GM04504 (cell line): ENCODE measurements around the gene NEDD4L.

Experiments used
- DNase-seq: peaks from one replicate; pipeline ENCODE4 v3.0.0-alpha.2; 2012; ENCODE audit warnings: low read depth

NEDD4L gene

GRCh38 chr18:58212274-58212673, 168.2 kb downstream of the NEDD4L start:
- no peak for DNase-seq

- DNase-seq: peak; percentile 78
These were observed 169.4 kb downstream of the NEDD4L start for GRCh38 chr18:58213440-58213839.

- no peak for DNase-seq
These were observed 171.0 kb downstream of the NEDD4L start for GRCh38 chr18:58215011-58215410.

- DNase-seq: no peak
These were observed 172.1 kb downstream of the NEDD4L start for GRCh38 chr18:58216071-58216481.

GRCh38 chr18:58217052-58217451, 173.0 kb downstream of the NEDD4L start:
- no peak for DNase-seq

- no peak for DNase-seq
These were observed 174.1 kb downstream of the NEDD4L start for GRCh38 chr18:58218117-58218516.

- DNase-seq: no peak
These were observed 177.2 kb downstream of the NEDD4L start for GRCh38 chr18:58221060-58221725.

GRCh38 chr18:58222432-58223125, 178.6 kb downstream of the NEDD4L start:
- no peak for DNase-seq

- DNase-seq: peak; percentile 80
These were observed 179.8 kb downstream of the NEDD4L start for GRCh38 chr18:58223717-58224424.

- no peak for DNase-seq
These were observed 180.4 kb downstream of the NEDD4L start for GRCh38 chr18:58224425-58224750.

GRCh38 chr18:58225101-58225500, 181.1 kb downstream of the NEDD4L start:
- no peak for DNase-seq

GRCh38 chr18:58226429-58226828, 182.4 kb downstream of the NEDD4L start:
- no peak for DNase-seq

GRCh38 chr18:58227361-58227930, 183.4 kb downstream of the NEDD4L start:
- DNase-seq: no peak

GRCh38 chr18:58228176-58228575, 184.2 kb downstream of the NEDD4L start:
- DNase-seq: no peak

GRCh38 chr18:58228762-58229161, 184.7 kb downstream of the NEDD4L start:
- no peak for DNase-seq

- DNase-seq: no peak
These were observed 185.1 kb downstream of the NEDD4L start for GRCh38 chr18:58229162-58229561.

GRCh38 chr18:58230438-58231179, 186.6 kb downstream of the NEDD4L start:
- DNase-seq: no peak

- DNase-seq: no peak
These were observed 187.9 kb downstream of the NEDD4L start for GRCh38 chr18:58231930-58232329.

GRCh38 chr18:58232668-58233067, 188.6 kb downstream of the NEDD4L start:
- no peak for DNase-seq

GRCh38 chr18:58234359-58234741, 190.3 kb downstream of the NEDD4L start:
- no peak for DNase-seq

GRCh38 chr18:58235001-58235436, 191.0 kb downstream of the NEDD4L start:
- no peak for DNase-seq

GRCh38 chr18:58239879-58240278, 195.9 kb downstream of the NEDD4L start:
- no peak for DNase-seq
